Smooth muscle cell (in vitro differentiated cells): ENCODE measurements around the gene C1QTNF1. TPM values are rescaled to one million over a fixed set of nuclear protein-coding genes. Genes with fewer than 3 reads are reported as not detected.
A peak's percentile ranks its signal among the peaks of the same experiment; 100 is the strongest.
"Not testable (repeated sequence)": the region's sequence is repeated elsewhere in the genome, so short reads cannot be mapped to it uniquely, and the experiment has no call there.

Experiments
- DNase-seq: peaks from one replicate; lab custom pipeline; 2025; ENCODE audit not compliant: unreplicated experiment; lab: John Stamatoyannopoulos, UW
- H2AFZ ChIP-seq: fragments of 200-600 bp; sonication (generic); 2 replicates; pipeline ENCODE4 v1.6.0; 2016; ENCODE audit warnings: antibody characterized with exemption, low read depth, mild to moderate bottlenecking
- H3F3A ChIP-seq: fragments of 200-600 bp; sonication (generic); 2 replicates; pipeline ENCODE4 v1.6.0; 2017; ENCODE audit warnings: antibody characterized with exemption, low read depth
- H3K27ac ChIP-seq: fragments of 200-600 bp; sonication (generic); 2 replicates; pipeline ENCODE4 v1.5.1; 2016; ENCODE audit warnings: low read depth, mild to moderate bottlenecking
- H3K27me3 ChIP-seq: fragments of 200-600 bp; sonication (generic); 2 replicates; pipeline ENCODE4 v1.6.1; 2016; ENCODE audit warnings: low read depth, mild to moderate bottlenecking
- H3K36me3 ChIP-seq: fragments of 200-600 bp; sonication (generic); 2 replicates; pipeline ENCODE4 v1.5.1; 2016; ENCODE audit warnings: low read depth
- H3K4me1 ChIP-seq: fragments of 200-600 bp; sonication (generic); 2 replicates; pipeline ENCODE4 v1.5.1; 2016; ENCODE audit warnings: low read depth
- H3K4me2 ChIP-seq: fragments of 200-600 bp; sonication (generic); 2 replicates; pipeline ENCODE4 v1.6.0; 2016; ENCODE audit warnings: mild to moderate bottlenecking
- H3K4me3 ChIP-seq: fragments of 200-600 bp; sonication (generic); 2 replicates; pipeline ENCODE4 v1.5.1; 2016; ENCODE audit warnings: mild to moderate bottlenecking
- H3K79me2 ChIP-seq: fragments of 200-600 bp; sonication (generic); 2 replicates; pipeline ENCODE4 v1.6.0; 2016; ENCODE audit warnings: low read depth, mild to moderate bottlenecking
- H3K9ac ChIP-seq: fragments of 200-600 bp; sonication (generic); 2 replicates; pipeline ENCODE4 v1.6.0; 2016; ENCODE audit warnings: low read depth
- H3K9me3 ChIP-seq: fragments of 200-600 bp; sonication (generic); replicated peaks from 2 replicates; pipeline ENCODE4 v1.5.1; 2016; ENCODE audit warnings: low read depth
- H4K20me1 ChIP-seq: fragments of 200-600 bp; sonication (generic); 2 replicates; pipeline ENCODE4 v1.6.0; 2016; ENCODE audit warnings: low read depth
- WGBS: methylation state at CpG from one replicate; pipeline ENCODE4 v1.1.7; 2016; ENCODE audit warnings: low lambda C conversion rate; 5-methylcytosine and 5-hydroxymethylcytosine counted together
- polyA plus RNA-seq: library from polyadenylated mRNA; unstranded; fragments of >200 nt; fragmentation: Nextera tagmentation; extraction: Ambion mirVana; gene quantifications from 2 replicates; pipeline ENCODE4 v1.2.1, GENCODE V29; 2016
- total RNA-seq: library from RNA; depleted of rRNA; stranded (reverse); fragments of >200 nt; gene quantifications from 2 replicates; pipeline ENCODE4 v1.2.3, GENCODE V29; 2014
- TF ChIP-seq, protein P1 (sequence below): fragments of 200-600 bp; sonication (generic); IDR thresholded peaks from 2 replicates; pipeline ENCODE4 v1.5.1; 2017; ENCODE audit warnings: borderline replicate concordance, mild to moderate bottlenecking, antibody characterized with exemption; ENCODE audit not compliant: insufficient read depth, poor library complexity, severe bottlenecking

Gene C1QTNF1
- total and polyA plus RNA-seq, 2 experiments from 2014 or later: 5.7 to 9.4 TPM

GRCh38 chr17:79020631-79021301, 3.2 kb upstream of the C1QTNF1 start:
- peak overlapping the region; percentile 28 for H3K4me2 ChIP-seq
- H2AFZ ChIP-seq: no peak overlapping the region
- no peak for DNase-seq
- no peaks in the 10 kb centered on the region for H3K36me3 ChIP-seq
- no peak overlapping the region for H3K27ac ChIP-seq
- H3F3A ChIP-seq: no peaks in the 10 kb centered on the region
- WGBS: 40% methylated on average over 2 of the region's 2 CpGs
- TF ChIP-seq, protein P1, sequence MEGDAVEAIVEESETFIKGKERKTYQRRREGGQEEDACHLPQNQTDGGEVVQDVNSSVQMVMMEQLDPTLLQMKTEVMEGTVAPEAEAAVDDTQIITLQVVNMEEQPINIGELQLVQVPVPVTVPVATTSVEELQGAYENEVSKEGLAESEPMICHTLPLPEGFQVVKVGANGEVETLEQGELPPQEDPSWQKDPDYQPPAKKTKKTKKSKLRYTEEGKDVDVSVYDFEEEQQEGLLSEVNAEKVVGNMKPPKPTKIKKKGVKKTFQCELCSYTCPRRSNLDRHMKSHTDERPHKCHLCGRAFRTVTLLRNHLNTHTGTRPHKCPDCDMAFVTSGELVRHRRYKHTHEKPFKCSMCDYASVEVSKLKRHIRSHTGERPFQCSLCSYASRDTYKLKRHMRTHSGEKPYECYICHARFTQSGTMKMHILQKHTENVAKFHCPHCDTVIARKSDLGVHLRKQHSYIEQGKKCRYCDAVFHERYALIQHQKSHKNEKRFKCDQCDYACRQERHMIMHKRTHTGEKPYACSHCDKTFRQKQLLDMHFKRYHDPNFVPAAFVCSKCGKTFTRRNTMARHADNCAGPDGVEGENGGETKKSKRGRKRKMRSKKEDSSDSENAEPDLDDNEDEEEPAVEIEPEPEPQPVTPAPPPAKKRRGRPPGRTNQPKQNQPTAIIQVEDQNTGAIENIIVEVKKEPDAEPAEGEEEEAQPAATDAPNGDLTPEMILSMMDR: no peak
- no peaks in the 10 kb centered on the region for H3K79me2 ChIP-seq
- H3K9ac ChIP-seq: no peak overlapping the region
- no peak overlapping the region for H3K4me3 ChIP-seq
- H3K9me3 ChIP-seq: no peaks in the 10 kb centered on the region
- H3K4me1 ChIP-seq: peaks cover 11% of the 10 kb centered on the region
- no peaks in the 10 kb centered on the region for H3K27me3 ChIP-seq
- no peaks in the 10 kb centered on the region for H4K20me1 ChIP-seq

DNA sequence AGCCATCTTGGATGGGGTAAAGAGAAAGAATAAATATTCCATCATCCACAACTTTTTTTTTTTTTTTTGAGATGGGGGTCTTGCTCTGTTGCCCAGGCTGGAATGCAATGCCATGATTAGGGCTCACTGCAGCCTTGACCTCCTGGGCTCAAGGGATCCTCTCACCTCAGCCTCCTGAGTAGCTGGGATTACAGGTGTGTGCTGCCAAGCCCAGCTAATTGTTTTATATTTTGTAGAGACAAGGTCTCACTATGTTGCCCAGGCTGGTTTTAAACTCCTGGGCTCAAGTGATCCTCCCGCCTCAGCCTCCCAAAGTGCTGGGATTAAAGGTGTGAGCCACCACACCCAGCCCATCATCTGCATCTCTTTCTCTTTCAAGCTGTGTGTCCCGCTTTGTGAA, 2.0 kb upstream of the C1QTNF1 start:
- DNase-seq, H3K36me3 ChIP-seq, H4K20me1 ChIP-seq, H3K9me3 ChIP-seq, H3K9ac ChIP-seq, H3K4me2 ChIP-seq, H3K4me3 ChIP-seq, H3K27me3 ChIP-seq, H3K27ac ChIP-seq, H2AFZ ChIP-seq, H3F3A ChIP-seq, H3K79me2 ChIP-seq: not testable (repeated sequence)
- 59% methylated on average over 2 of the region's 2 CpGs for WGBS
- H3K4me1 ChIP-seq: peaks cover 11% of the 10 kb centered on the region

DNA sequence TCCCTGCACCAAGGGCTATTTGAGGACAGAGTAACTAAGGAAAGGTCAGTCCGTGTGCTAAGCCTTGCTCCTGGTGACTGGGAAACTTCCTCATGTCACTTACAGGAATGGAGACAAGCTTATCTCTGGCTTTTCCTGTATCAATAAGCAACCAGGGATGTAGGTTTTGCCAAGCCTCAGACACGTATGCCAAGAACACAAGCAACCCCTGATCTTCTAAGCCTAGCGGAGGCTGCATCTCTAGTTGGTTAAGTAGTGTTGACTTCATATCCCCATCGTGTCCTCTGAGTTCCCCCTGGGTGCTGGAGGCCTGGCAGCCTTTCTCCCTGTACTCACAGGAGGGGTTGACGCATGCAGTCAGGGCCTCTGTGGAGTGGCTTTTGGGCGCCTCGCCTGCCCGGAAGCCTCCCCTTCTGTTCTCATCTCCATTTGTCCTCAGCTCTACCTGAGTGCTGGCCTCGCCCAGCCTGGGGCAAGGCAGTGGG, 1.4 kb upstream of the C1QTNF1 start:
- Histone ChIP-seq H3F3A (no peaks in the 10 kb centered on the region), H3K27ac (no peak overlapping the region), H3K4me2 (no peak overlapping the region), H3K79me2 (no peaks in the 10 kb centered on the region), H3K4me3 (no peak overlapping the region), H3K9me3 (no peaks in the 10 kb centered on the region), H3K9ac (no peak overlapping the region), H3K4me1 (peaks cover 16% of the 10 kb centered on the region), H2AFZ (no peak overlapping the region), H4K20me1 (no peaks in the 10 kb centered on the region), H3K36me3 (no peaks in the 10 kb centered on the region), H3K27me3 (no peaks in the 10 kb centered on the region)
- WGBS: 68% methylated on average over 9 of the region's 9 CpGs
- TF ChIP-seq, protein P1: no peak
- DNase-seq: no peak

DNA sequence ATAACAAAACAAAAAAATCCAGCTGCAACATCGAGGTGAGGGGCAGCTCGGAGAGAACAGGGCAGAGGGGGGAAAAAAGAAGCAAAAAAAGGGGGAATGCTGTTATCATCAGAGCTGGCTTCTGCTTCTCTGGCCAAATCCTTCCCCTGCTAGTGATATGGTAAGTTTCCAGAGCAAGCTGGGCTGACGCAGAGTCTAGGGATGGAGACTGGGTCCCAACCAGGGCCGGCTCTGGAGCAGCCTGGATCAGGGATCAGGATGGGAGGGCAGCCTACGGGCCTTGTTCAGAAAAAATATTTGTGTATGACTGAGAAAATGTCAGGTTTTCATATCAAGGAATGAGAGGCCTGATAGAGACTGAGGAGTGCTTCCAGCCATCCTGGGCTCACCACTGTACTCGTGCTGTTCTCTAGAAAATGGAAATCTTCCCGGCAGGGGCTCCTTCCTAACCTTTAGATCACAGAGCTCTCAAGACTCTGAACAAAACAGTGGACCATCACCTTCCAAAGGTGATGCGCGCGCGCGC, 726 bp upstream of the C1QTNF1 start:
- Histone ChIP-seq H3K27ac (no peak overlapping the region), H3K27me3 (no peaks in the 10 kb centered on the region), H3K4me3 (peak overlapping the region; percentile 77), H2AFZ (peak overlapping the region; percentile 91), H3K4me2 (peak overlapping the region; percentile 99), H3K79me2 (no peaks in the 10 kb centered on the region), H3K4me1 (peaks cover 16% of the 10 kb centered on the region), H3K9ac (no peak overlapping the region), H3K36me3 (no peaks in the 10 kb centered on the region), H3F3A (no peaks in the 10 kb centered on the region), H3K9me3 (no peaks in the 10 kb centered on the region), H4K20me1 (no peaks in the 10 kb centered on the region)
- DNase-seq: no peak
- 63% methylated on average over 12 of the region's 12 CpGs for WGBS
- TF ChIP-seq, protein P1: no peak
